ENCODE measurements around the gene RASIP1.

The RASIP1 gene

GRCh38 chr19:48676487-48676886, 63.9 kb downstream of the RASIP1 start:
- Histone ChIP-seq H3K9ac (ENCODE audit: low read length) (no peak overlapping the region), H2BK15ac (ENCODE audit: low read depth, poor library complexity, severe bottlenecking) (no peak overlapping the region), H3K18ac (ENCODE audit: low read depth in 1 of 2, low read length in 2 of 2) (no peak overlapping the region), H3K4me3 (ENCODE audit: insufficient read depth in 1 of 2, low read depth in 1 of 2, low read length in 2 of 2) (no peak overlapping the region), H3K36me3 (ENCODE audit: control insufficient read depth in 1 of 2, insufficient read depth in 2 of 2, low read depth in 1 of 2, low read length in 2 of 2) (no peaks in the 10 kb centered on the region), H2AK5ac (ENCODE audit: low read length, severe bottlenecking) (no peak overlapping the region), H3K23ac (ENCODE audit: low read length in 2 of 2) (no peak overlapping the region), H3K4ac (ENCODE audit: low read depth in 1 of 2, low read length in 2 of 2) (no peak overlapping the region), H2AFZ (ENCODE audit: low read depth, low read length) (no peak overlapping the region), H2BK12ac (ENCODE audit: low read length in 2 of 2) (peak overlapping the region in 1 of 2 experiments; percentile 61), H3K14ac (ENCODE audit: low read length in 2 of 2) (no peak overlapping the region), H4K8ac (ENCODE audit: low read length) (no peak overlapping the region), H3K27me3 (ENCODE audit: control insufficient read depth in 1 of 2, insufficient read depth in 1 of 2, low read length in 2 of 2) (peaks cover 14 to 15% of the 10 kb centered on the region in 2 experiments), H3K4me2 (ENCODE audit: low read length, poor library complexity, severe bottlenecking) (no peak overlapping the region), H3K27ac (ENCODE audit: low read length, poor library complexity, severe bottlenecking) (no peak overlapping the region), H3K4me1 (ENCODE audit: control insufficient read depth, insufficient read depth, low read depth, low read length) (peaks cover 15% of the 10 kb centered on the region), H2BK5ac (ENCODE audit: low read depth, low read length, poor library complexity, severe bottlenecking) (no peak overlapping the region), H2BK120ac (ENCODE audit: low read depth, low read length) (no peak overlapping the region), H3K79me1 (replicated peaks; ENCODE audit: low read length, poor library complexity, severe bottlenecking) (no peaks in the 10 kb centered on the region), H3K9me3 (ENCODE audit: control insufficient read depth, low read length) (no peaks in the 10 kb centered on the region), H4K91ac (ENCODE audit: low read length) (no peak overlapping the region)
- no peak for DNase-seq
- 93% methylated on average over 16 of the region's 17 CpGs for WGBS

GRCh38 chr19:48674921-48675824, 65.2 kb downstream of the RASIP1 start:
- Histone ChIP-seq H3K9ac (ENCODE audit: low read length) (peak overlapping the region; percentile 55), H3K4me2 (ENCODE audit: low read length, poor library complexity, severe bottlenecking) (no peak overlapping the region), H4K91ac (ENCODE audit: low read length) (peak overlapping the region; percentile 87), H3K9me3 (ENCODE audit: control insufficient read depth, low read length) (no peaks in the 10 kb centered on the region), H3K27me3 (ENCODE audit: control insufficient read depth in 1 of 2, insufficient read depth in 1 of 2, low read length in 2 of 2) (peaks cover 14 to 15% of the 10 kb centered on the region in 2 experiments), H2BK5ac (ENCODE audit: low read depth, low read length, poor library complexity, severe bottlenecking) (no peak overlapping the region), H4K8ac (ENCODE audit: low read length) (peak overlapping the region; percentile 94), H3K4me1 (ENCODE audit: control insufficient read depth, insufficient read depth, low read depth, low read length) (peaks cover 6% of the 10 kb centered on the region), H3K18ac (ENCODE audit: low read depth in 1 of 2, low read length in 2 of 2) (peak overlapping the region; percentile 7 to 48), H3K27ac (ENCODE audit: low read length, poor library complexity, severe bottlenecking) (no peak overlapping the region), H3K4ac (ENCODE audit: low read depth in 1 of 2, low read length in 2 of 2) (peak overlapping the region in 1 of 2 experiments; percentile 48), H3K23ac (ENCODE audit: low read length in 2 of 2) (no peak overlapping the region), H2BK120ac (ENCODE audit: low read depth, low read length) (no peak overlapping the region), H3K14ac (ENCODE audit: low read length in 2 of 2) (no peak overlapping the region), H3K79me1 (replicated peaks; ENCODE audit: low read length, poor library complexity, severe bottlenecking) (no peaks in the 10 kb centered on the region), H2AFZ (ENCODE audit: low read depth, low read length) (peak overlapping the region; percentile 8), H3K36me3 (ENCODE audit: control insufficient read depth in 1 of 2, insufficient read depth in 2 of 2, low read depth in 1 of 2, low read length in 2 of 2) (no peaks in the 10 kb centered on the region), H2BK15ac (ENCODE audit: low read depth, poor library complexity, severe bottlenecking) (no peak overlapping the region), H3K4me3 (ENCODE audit: insufficient read depth in 1 of 2, low read depth in 1 of 2, low read length in 2 of 2) (no peak overlapping the region), H2BK12ac (ENCODE audit: low read length in 2 of 2) (peak overlapping the region in 1 of 2 experiments; percentile 40), H2AK5ac (ENCODE audit: low read length, severe bottlenecking) (peak overlapping the region; percentile 31)
- peak; percentile 85 for DNase-seq
- WGBS: 41% methylated on average over 27 of the region's 28 CpGs

GRCh38 chr19:48674216-48674809, 66.1 kb downstream of the RASIP1 start:
- 91% methylated on average over 19 of the region's 19 CpGs for WGBS
- no peak overlapping the region for H2AK5ac ChIP-seq (ENCODE audit: low read length, severe bottlenecking)
- H2BK12ac ChIP-seq (ENCODE audit: low read length in 2 of 2): no peak overlapping the region
- H3K23ac ChIP-seq (ENCODE audit: low read length in 2 of 2): no peak overlapping the region
- H4K8ac ChIP-seq (ENCODE audit: low read length): no peak overlapping the region
- no peaks in the 10 kb centered on the region for H3K79me1 ChIP-seq (replicated peaks; ENCODE audit: low read length, poor library complexity, severe bottlenecking)
- no peaks in the 10 kb centered on the region for H3K36me3 ChIP-seq (ENCODE audit: control insufficient read depth in 1 of 2, insufficient read depth in 2 of 2, low read depth in 1 of 2, low read length in 2 of 2)
- H3K9ac ChIP-seq (ENCODE audit: low read length): no peak overlapping the region
- no peak overlapping the region for H2BK5ac ChIP-seq (ENCODE audit: low read depth, low read length, poor library complexity, severe bottlenecking)
- H3K4me1 ChIP-seq (ENCODE audit: control insufficient read depth, insufficient read depth, low read depth, low read length): peaks cover 6% of the 10 kb centered on the region
- H3K9me3 ChIP-seq (ENCODE audit: control insufficient read depth, low read length): no peaks in the 10 kb centered on the region
- H3K4me2 ChIP-seq (ENCODE audit: low read length, poor library complexity, severe bottlenecking): no peak overlapping the region
- no peak overlapping the region for H3K4ac ChIP-seq (ENCODE audit: low read depth in 1 of 2, low read length in 2 of 2)
- peaks cover 14 to 15% of the 10 kb centered on the region in 2 experiments for H3K27me3 ChIP-seq (ENCODE audit: control insufficient read depth in 1 of 2, insufficient read depth in 1 of 2, low read length in 2 of 2)
- H2AFZ ChIP-seq (ENCODE audit: low read depth, low read length): no peak overlapping the region
- no peak overlapping the region for H3K14ac ChIP-seq (ENCODE audit: low read length in 2 of 2)
- no peak for DNase-seq
- H3K4me3 ChIP-seq (ENCODE audit: insufficient read depth in 1 of 2, low read depth in 1 of 2, low read length in 2 of 2): no peak overlapping the region
- no peak overlapping the region for H3K27ac ChIP-seq (ENCODE audit: low read length, poor library complexity, severe bottlenecking)
- H3K18ac ChIP-seq (ENCODE audit: low read depth in 1 of 2, low read length in 2 of 2): no peak overlapping the region
- H4K91ac ChIP-seq (ENCODE audit: low read length): peak overlapping the region; percentile 87
- H2BK120ac ChIP-seq (ENCODE audit: low read depth, low read length): no peak overlapping the region
- no peak overlapping the region for H2BK15ac ChIP-seq (ENCODE audit: low read depth, poor library complexity, severe bottlenecking)

- no peak overlapping the region for H3K4me2 ChIP-seq (ENCODE audit: low read length, poor library complexity, severe bottlenecking)
- H3K14ac ChIP-seq (ENCODE audit: low read length in 2 of 2): no peak overlapping the region
- no peak overlapping the region for H2BK12ac ChIP-seq (ENCODE audit: low read length in 2 of 2)
- no peak overlapping the region for H4K91ac ChIP-seq (ENCODE audit: low read length)
- no peak overlapping the region for H3K23ac ChIP-seq (ENCODE audit: low read length in 2 of 2)
- no peak overlapping the region for H2AFZ ChIP-seq (ENCODE audit: low read depth, low read length)
- H3K27me3 ChIP-seq (ENCODE audit: control insufficient read depth in 1 of 2, insufficient read depth in 1 of 2, low read length in 2 of 2): peaks cover 14 to 15% of the 10 kb centered on the region in 2 experiments
- H3K79me1 ChIP-seq (replicated peaks; ENCODE audit: low read length, poor library complexity, severe bottlenecking): no peaks in the 10 kb centered on the region
- H4K8ac ChIP-seq (ENCODE audit: low read length): no peak overlapping the region
- H3K9ac ChIP-seq (ENCODE audit: low read length): no peak overlapping the region
- DNase-seq: no peak
- no peaks in the 10 kb centered on the region for H3K36me3 ChIP-seq (ENCODE audit: control insufficient read depth in 1 of 2, insufficient read depth in 2 of 2, low read depth in 1 of 2, low read length in 2 of 2)
- no peak overlapping the region for H2BK15ac ChIP-seq (ENCODE audit: low read depth, poor library complexity, severe bottlenecking)
- 79% methylated on average over 25 of the region's 25 CpGs for WGBS
- no peak overlapping the region for H3K18ac ChIP-seq (ENCODE audit: low read depth in 1 of 2, low read length in 2 of 2)
- H2AK5ac ChIP-seq (ENCODE audit: low read length, severe bottlenecking): no peak overlapping the region
- H2BK5ac ChIP-seq (ENCODE audit: low read depth, low read length, poor library complexity, severe bottlenecking): no peak overlapping the region
- no peaks in the 10 kb centered on the region for H3K9me3 ChIP-seq (ENCODE audit: control insufficient read depth, low read length)
- H3K4me3 ChIP-seq (ENCODE audit: insufficient read depth in 1 of 2, low read depth in 1 of 2, low read length in 2 of 2): no peak overlapping the region
- peaks cover 6% of the 10 kb centered on the region for H3K4me1 ChIP-seq (ENCODE audit: control insufficient read depth, insufficient read depth, low read depth, low read length)
- H3K27ac ChIP-seq (ENCODE audit: low read length, poor library complexity, severe bottlenecking): no peak overlapping the region
- no peak overlapping the region for H2BK120ac ChIP-seq (ENCODE audit: low read depth, low read length)
- no peak overlapping the region for H3K4ac ChIP-seq (ENCODE audit: low read depth in 1 of 2, low read length in 2 of 2)
These were observed 66.8 kb downstream of the RASIP1 start for GRCh38 chr19:48673436-48674100.
